Suppressor macrophage treated with lipopolysaccharide for 4 hours (primary cell): Measurements from ENCODE around the gene FARP1.
"Not testable (repeated sequence)": the region's sequence is repeated elsewhere in the genome, so short reads cannot be mapped to it uniquely, and the experiment has no call there.

Source experiments
- DNase-seq: peaks from one replicate; pipeline ENCODE4 v3.0.0-alpha.2; 2020

Gene FARP1

GRCh38 chr13:98228661-98229341 is 85.9 kb downstream of the FARP1 start:
- DNase-seq = no peak

DNA sequence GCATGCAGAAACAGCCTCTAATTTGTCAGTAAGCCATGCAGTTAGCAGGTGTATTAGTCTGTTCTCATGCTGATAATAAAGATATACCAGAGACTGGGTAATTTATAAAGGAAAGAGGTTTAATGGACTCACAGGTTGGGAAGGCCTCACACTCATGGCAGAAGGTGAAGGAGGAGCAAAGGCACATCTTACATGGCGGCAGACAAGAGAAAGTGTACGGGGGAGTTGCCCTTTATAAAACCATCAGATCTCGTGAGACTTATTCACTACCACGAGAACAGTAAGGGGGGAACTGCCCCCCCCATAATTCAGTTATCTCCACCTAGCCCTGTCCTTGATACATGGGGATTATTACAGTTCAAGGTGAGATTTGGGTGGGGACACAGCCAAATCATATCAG is 87.9 kb downstream of the FARP1 start:
- DNase-seq = not testable (repeated sequence)

DNA sequence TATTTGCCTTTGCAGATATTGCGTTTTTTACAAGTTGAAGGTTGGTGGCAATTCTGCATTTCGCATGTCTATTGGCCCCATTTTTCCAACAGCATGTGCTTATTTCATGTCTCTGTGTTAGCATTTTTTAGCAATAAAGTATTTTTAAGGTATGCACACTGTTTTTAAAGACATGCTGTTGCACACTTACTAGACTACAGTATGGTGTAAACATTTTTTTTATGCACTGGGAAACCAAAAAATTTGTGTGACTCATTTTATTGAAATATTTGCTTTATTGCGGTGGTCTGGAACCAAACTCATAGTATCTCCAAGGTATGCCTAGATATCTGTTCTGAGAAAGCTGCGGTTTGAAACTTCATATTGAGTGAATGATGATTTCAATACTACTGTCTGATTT is 89.6 kb downstream of the FARP1 start:
- DNase-seq = no peak

DNA sequence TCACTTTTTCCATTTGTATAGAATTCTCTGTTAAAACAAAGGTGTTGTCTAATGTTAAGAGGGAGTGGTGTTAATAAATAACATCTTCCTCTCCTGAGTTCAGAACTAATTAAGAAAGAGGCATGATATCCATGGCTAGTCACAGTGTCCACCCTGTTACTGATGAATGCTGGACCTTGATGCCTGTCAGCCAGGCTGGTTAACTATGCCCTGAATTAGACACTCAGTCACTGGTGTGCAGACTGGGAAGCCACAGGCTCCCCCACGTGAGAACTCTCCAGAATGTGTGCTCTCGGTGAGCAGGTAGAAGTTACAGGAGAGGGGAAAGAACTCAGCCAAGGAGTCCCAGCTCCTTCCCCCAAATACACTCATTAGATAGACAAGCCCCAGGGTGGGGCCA is 90.2 kb downstream of the FARP1 start:
- DNase-seq = no peak

- no peak for DNase-seq
These were observed 91.5 kb downstream of the FARP1 start for GRCh38 chr13:98234348-98234747.

DNA sequence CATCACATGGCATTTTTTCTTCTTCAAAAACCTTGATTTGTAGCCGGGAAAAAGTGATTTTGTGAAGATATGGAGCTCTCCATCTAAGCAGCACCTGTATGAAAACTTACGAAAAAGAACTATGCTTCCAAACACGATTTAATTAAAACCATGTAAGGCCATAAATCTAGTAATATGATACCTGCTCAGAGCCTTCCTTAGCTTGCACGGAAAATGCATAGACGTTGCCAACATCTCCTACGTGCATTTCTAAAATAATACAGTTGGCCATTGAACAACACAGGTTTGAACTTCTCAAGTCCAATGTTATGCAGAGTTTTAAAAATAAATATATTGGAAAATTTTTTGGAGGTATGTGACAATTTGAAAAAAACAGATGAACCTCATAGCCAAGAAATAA is 93.3 kb downstream of the FARP1 start:
- no peak for DNase-seq

DNA sequence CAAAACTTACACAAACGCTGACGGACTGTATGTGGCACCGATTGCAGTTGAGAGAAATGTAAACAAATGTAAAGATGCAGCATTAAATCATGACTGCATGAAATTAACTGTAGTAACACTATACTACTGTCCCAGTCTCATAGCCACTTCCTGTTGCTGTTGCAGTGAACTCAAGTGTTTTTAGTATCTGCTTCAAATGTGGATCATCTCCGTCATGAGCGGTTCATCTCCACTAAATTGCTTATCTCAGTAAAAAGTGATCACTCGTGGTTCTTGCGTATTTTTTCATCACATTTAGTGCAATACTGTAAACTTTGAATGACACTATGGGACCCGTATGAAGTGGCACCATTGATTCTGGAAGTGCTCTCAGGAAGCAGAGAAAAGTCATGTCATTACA is 94.4 kb downstream of the FARP1 start:
- DNase-seq = no peak

DNA sequence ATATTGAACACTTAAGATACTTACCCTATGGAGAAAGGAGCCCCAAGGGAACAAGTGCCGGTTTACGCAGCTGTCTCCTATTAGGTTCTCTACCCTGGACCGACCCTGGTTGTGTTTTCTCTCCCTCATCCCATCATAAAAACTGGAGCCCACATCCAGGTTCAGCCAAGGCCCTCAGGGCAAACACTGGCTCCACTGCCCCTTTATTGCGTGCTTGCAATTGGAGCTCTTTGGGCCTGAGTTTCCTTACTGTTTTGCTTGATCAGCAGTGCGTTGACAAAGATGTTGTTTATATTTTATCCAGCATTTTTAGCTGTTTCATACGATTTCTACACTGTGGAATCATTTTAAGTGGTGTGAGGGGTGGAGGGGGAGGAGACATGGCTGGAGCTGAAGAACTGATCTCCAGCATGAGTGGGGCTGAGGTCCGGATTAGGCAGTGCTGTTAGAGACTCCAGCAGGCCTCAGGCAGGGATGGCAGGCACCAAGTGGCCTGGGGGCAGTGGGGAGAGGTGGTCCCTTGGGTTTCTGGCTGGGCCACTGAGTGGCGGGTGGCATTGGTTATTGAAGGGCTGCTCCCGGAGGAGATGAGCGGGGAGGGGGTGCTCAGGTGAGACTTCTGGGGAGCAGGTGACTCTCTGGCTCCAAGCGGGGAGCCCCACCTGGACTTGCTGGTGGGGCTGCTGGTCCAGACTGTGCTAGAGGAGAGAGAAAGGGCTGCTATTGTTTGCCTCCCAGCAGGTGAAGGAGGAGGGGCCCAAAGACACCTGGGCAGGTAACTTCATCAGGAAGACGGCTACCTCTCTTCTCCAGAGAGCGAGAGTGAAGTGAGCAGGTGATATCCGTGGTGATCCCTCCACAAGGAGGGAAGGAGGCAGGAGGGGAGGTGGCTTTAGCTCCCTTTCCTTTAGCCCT is 96.5 kb downstream of the FARP1 start:
- DNase-seq = no peak

DNA sequence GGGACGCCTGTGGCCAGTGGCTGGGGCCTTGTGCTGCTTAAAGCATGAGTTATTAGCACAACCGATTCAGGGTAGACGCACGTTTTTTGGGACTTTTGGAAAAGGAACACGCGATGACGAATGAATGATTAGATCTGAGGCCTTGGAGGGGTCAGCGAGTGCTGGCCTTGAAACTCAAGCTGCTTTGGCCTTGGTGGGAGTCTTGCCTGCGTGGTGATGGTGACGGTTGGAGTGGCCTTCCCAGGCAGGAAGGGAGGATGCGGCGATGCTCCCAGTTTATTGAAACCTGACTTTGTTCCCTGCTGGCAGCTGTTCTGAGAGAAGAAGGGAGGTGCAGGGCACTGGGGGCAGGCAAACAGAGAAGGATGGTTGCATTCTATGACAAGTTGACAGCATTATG is 97.2 kb downstream of the FARP1 start:
- DNase-seq = no peak

DNA sequence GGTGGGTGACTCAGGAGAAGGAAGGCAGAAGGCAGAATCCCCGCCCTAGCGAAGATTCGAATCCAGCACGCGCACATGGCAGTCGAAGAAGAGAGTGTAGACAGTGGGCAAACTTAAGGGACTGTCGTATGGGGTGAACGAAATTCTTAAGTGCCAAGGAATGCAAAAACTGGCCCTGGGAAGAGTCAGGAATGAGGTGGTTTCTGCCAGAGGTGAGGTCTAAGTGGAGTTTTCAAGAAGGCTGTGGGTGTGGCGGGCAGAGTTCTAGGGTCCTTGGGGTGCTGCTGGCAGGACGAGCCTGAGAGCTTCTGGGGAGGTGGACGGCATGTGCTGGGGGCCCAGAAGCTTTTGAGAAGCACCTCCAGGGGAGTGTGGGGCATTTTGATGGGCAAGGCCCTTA is 98.1 kb downstream of the FARP1 start:
- no peak for DNase-seq

DNA sequence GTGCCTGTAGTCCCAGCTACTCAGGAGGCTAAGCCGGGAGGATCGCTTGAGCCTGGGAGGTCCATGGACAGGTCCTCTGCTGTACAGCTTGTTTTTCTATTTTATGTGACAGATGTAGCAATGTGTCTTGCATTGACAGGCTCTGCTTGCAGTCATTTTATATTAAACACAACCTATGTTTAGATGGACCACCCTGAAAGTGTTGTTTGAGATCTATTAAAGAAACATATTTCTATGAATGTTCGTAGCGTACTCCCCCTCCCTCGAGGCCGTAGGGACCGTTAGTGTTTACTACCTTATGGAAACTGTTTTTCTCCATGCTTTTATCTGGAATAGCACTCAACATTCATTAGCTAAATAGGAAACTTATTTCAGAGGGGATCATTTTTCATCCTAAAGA is 99.1 kb downstream of the FARP1 start:
- DNase-seq = no peak

GRCh38 chr13:98242403-98242802 is 99.5 kb downstream of the FARP1 start:
- no peak for DNase-seq

DNA sequence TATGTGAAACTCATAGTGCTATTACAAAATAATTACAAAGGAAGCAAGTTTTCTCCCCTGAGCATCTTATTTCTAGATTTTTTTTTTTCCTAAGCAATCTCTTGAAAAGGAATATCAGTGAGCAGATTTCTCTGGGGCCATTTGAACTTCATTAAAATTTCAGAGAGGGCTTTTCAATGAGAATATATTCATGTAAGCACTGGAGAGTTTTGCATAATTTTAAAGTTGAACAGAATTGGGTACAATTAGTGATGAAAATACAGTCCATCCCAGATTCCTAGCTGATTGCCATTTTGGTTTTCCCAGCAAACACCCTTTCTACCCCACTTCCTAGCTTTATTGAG is 101.0 kb downstream of the FARP1 start:
- no peak for DNase-seq

- DNase-seq = no peak
These were observed 103.8 kb downstream of the FARP1 start for GRCh38 chr13:98246538-98247172.

DNA sequence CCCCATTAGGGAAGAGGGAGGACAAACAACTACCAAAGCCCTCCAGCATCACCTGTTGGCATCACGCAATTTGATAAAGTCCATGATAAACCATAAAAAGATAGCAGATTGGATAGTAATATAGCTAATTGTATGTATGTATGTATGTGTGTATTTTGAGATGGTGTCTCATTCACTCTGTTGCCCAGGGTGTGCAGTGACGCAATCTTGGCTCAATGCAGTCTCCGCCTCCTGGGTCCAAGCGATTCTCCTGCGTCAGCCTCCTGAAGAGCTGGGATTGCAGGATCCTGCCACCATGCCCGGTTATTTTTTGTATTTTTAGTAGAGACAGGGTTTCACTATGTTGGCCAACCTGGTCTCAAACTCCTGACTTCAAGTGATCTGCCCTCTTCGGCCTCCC is 108.8 kb downstream of the FARP1 start:
- DNase-seq = no peak

DNA sequence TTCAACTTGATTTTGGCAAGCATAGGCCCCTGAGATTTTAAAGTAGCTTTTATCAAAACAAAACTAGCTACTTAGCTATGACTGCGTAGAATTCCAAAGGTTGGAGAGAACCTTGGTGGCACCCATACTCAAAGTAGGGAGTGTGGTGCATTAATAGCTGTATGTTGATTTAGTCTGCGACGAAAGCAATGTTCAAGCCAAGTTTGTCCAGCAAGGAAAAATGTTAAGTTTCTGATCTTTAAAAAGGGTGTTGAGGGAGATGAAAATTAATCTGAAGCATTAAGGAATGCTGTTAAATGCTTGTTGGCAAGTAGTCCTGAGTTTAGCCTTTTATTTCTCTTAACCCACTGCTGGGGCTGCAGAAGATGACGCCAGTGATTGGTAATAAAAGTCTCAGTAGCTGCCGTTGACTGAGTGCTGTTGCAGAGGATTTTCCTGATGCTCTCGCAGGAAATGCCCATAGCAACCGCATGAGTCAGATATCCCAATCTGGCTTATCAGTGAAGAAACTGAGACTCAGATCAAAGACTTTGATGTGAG is 110.1 kb downstream of the FARP1 start:
- DNase-seq = no peak

- no peak for DNase-seq
These were observed 110.6 kb downstream of the FARP1 start for GRCh38 chr13:98253526-98253925.

DNA sequence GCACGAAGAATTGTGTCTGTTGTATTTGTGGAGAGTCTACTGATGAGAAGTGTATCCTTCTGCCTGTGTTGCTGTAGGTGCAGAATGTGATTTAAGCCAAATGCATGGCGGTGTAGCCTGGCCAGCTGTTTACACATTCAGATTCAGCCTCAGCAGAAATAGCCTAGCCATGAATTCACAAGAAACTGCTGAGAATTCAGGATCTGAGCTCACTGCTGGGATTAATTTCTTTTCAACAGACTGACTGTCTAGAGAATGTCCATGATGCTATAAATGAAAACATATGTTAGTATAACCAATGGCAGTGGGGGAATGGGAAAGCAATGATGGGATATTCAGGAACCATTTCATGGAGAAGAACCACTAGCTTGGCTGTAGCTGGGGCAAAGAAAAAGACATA is 111.6 kb downstream of the FARP1 start:
- no peak for DNase-seq

- no peak for DNase-seq
These were observed 115.3 kb downstream of the FARP1 start for GRCh38 chr13:98258226-98258625.

- DNase-seq = no peak
These were observed 117.7 kb downstream of the FARP1 start for GRCh38 chr13:98260357-98261164.

DNA sequence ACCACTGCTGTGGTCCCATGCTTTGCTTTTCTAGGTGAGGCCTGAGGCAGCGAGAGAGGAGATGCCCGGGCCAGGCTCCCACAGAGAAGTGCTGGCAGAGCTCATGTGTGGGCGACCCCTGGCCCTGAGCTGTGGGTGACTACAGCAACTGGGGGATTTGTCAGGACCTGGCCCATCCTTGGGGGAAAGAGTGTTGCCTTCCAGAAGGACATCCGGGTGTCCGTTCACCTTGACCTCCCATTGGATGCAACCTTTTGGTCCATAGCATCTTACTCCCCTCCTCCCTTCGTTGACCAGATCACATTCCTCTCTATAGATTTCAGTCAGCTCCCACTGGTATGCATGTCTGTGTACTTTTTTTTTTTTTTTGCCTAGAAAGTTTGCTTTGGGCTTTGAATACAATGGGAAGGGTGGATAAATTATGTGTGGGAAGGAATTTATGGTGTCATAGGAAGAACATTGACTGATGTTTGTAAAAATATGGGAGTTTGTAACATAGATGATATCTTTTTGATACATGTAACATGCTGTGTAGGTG is 118.3 kb downstream of the FARP1 start:
- no peak for DNase-seq

DNA sequence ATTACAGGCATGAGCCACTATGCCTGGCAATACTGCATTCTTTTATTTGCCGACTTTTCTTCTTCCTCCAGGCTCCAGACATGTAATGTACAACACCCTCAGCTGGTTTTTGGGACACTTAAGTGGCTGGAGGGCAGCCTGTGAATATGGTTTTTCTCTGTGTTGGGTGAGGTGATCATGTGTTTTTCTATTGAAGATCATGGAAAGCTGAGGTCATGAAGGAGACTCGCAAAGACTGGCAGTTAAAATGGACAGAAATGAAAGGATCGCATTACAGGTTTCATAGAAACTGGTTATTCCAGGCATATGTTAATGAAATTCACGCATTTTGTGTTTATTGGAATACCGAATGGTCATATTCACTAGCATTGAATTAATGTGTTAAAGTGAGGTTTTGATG is 119.4 kb downstream of the FARP1 start:
- no peak for DNase-seq

GRCh38 chr13:98263841-98264240 is 120.9 kb downstream of the FARP1 start:
- DNase-seq = no peak
